Upper lobe of left lung (tissue), 6 donors: ENCODE data around the gene AMIGO1. TPM values are rescaled to one million over a fixed set of nuclear protein-coding genes. Genes with fewer than 3 reads are reported as not detected.

ENCODE experiments used
- ATAC-seq, 2 donors: fragments of 200-7000 bp; cut with Tn5 transposase; one replicate each; pipeline ENCODE4 v1.9.1; 2022; ENCODE audit warnings: mild to moderate bottlenecking in 2 of 2, moderate library complexity in 2 of 2; ENCODE audit not compliant: low FRiP score in 2 of 2
- DNase-seq, 2 donors: peaks; one replicate each; pipeline ENCODE4 v3.0.0-alpha.2; 2019 to 2020
- H3K27ac ChIP-seq, 4 donors: fragments of 200-600 bp; sonication (generic); one replicate each; pipeline ENCODE4 v1.5.1; 2016 to 2019
- H3K27me3 ChIP-seq, 4 donors: fragments of 200-600 bp; sonication (generic); one replicate each; pipeline ENCODE4 v1.5.1; 2017 to 2019
- H3K36me3 ChIP-seq, 4 donors: fragments of 200-600 bp; sonication (generic); one replicate each; pipeline ENCODE4 v1.5.1; 2016 to 2019
- H3K4me1 ChIP-seq, 4 donors: fragments of 200-600 bp; sonication (generic); one replicate each; pipeline ENCODE4 v1.5.1; 2018 to 2019
- H3K4me3 ChIP-seq, 4 donors: fragments of 200-600 bp; sonication (generic); one replicate each; pipeline ENCODE4 v1.5.1; 2017 to 2019; ENCODE audit warnings: mild to moderate bottlenecking in 2 of 4, moderate library complexity in 1 of 4
- H3K9me3 ChIP-seq, 4 donors: fragments of 200-600 bp; sonication (generic); one replicate each; pipeline ENCODE4 v1.5.1; 2018 to 2019
- EP300 ChIP-seq, 4 donors: sonication (generic); formaldehyde crosslinking; IDR thresholded peaks; one replicate each; pipeline ENCODE4 v1.5.1; 2017; ENCODE audit warnings: antibody characterized with exemption in 4 of 4, control low read depth in 2 of 4
- POLR2A ChIP-seq, 4 donors: fragments of 450-650 bp; IDR thresholded peaks; one replicate each; pipeline ENCODE4 v1.5.1; 2016 to 2017; ENCODE audit warnings: antibody characterized with exemption in 4 of 4, mild to moderate bottlenecking in 2 of 4
- POLR2AphosphoS5 ChIP-seq, 2 donors: sonication (generic); formaldehyde crosslinking; IDR thresholded peaks; one replicate each; pipeline ENCODE4 v1.5.1; 2017; ENCODE audit warnings: antibody characterized with exemption in 2 of 2
- WGBS, 2 donors: methylation state at CpG; one replicate each; pipeline ENCODE4 v1.1.5; 2017 to 2018; 5-methylcytosine and 5-hydroxymethylcytosine counted together
- total RNA-seq, 6 donors: library from RNA; depleted of rRNA in 4 of 6; stranded (reverse); fragments of >200 nt in 4 of 6; gene quantifications; one replicate each; pipeline versions ENCODE4 v1.1.0 to v1.2.1, GENCODE V29; 2016 to 2021
- TF ChIP-seq, protein P1 (sequence below), 6 experiments: fragments of 450-650 bp in 4 of 6; fragments of 200-600 bp in 2 of 6; sonication (generic) in 2 of 6; IDR thresholded peaks; one replicate each; pipeline ENCODE4 v1.5.1; 2016 to 2019; ENCODE audit warnings: antibody characterized with exemption in 6 of 6
- donor health status: DM: no; HTN: no; CAD: no; lungs with moderate emphysema.
- donor health status: DM: no; HTN: yes; CAD: no; lungs with severe emphysema.

Gene AMIGO1
- total RNA-seq, 6 donors from 2014 or later, result 1.0 to 11.8 (median 8.3) TPM

DNA sequence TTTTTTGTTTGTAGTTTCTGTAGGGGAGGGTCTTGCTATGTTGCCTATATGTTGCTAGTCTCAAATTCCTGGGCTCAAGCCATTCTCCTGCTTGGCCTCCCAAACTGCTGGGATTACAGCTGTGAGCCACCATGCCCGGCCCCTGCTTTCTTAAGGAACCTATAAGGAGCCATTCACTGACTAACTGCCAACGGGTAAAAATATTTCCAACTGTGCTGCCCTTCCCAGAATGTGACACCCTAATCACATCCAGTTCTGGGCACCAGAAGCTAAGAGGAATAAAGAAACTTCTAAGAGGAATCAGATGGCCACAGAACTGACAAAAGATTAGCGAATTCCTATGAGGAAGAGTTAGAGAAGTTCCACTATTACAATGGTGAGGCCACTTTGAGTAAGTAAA is 36.7 kb downstream of the AMIGO1 start:
- Histone ChIP-seq H3K27me3 (peaks cover 0 to 9% (median 0%) of the 10 kb centered on the region in 4 donors), H3K9me3 (no peaks in the 10 kb centered on the region), H3K4me1 (no peaks in the 10 kb centered on the region), H3K27ac (no peak overlapping the region), H3K36me3 (no peaks in the 10 kb centered on the region), H3K4me3 (no peak overlapping the region)
- no peak for TF ChIP-seq POLR2A (IDR thresholded peaks at IDR 0.05)
- no peak for TF ChIP-seq EP300 (IDR thresholded peaks at IDR 0.05)
- TF ChIP-seq POLR2AphosphoS5 (IDR thresholded peaks at IDR 0.05), result no peak
- TF ChIP-seq, protein P1, sequence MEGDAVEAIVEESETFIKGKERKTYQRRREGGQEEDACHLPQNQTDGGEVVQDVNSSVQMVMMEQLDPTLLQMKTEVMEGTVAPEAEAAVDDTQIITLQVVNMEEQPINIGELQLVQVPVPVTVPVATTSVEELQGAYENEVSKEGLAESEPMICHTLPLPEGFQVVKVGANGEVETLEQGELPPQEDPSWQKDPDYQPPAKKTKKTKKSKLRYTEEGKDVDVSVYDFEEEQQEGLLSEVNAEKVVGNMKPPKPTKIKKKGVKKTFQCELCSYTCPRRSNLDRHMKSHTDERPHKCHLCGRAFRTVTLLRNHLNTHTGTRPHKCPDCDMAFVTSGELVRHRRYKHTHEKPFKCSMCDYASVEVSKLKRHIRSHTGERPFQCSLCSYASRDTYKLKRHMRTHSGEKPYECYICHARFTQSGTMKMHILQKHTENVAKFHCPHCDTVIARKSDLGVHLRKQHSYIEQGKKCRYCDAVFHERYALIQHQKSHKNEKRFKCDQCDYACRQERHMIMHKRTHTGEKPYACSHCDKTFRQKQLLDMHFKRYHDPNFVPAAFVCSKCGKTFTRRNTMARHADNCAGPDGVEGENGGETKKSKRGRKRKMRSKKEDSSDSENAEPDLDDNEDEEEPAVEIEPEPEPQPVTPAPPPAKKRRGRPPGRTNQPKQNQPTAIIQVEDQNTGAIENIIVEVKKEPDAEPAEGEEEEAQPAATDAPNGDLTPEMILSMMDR (IDR thresholded peaks at IDR 0.05), result no peak
- DNase-seq (no peak), ATAC-seq (no peak)
- 58 to 61% methylated on average over 3 of the region's 3 CpGs for WGBS, 2 donors

GRCh38 chr1:109470245-109470644 is 39.3 kb downstream of the AMIGO1 start:
- DNase-seq (no peak), ATAC-seq (no peak)
- H3K4me1 ChIP-seq, result peaks cover 11 to 14% (median 12%) of the 10 kb centered on the region in 4 donors
- H3K9me3 ChIP-seq, result no peaks in the 10 kb centered on the region
- TF ChIP-seq POLR2AphosphoS5 (IDR thresholded peaks at IDR 0.05) (no peak), EP300 (IDR thresholded peaks at IDR 0.05) (no peak), POLR2A (IDR thresholded peaks at IDR 0.05) (no peak)
- TF ChIP-seq, protein P1 (IDR thresholded peaks at IDR 0.05), result no peak
- 57 to 62% methylated on average over 6 of the region's 6 CpGs for WGBS, 2 donors
- no peaks in the 10 kb centered on the region for H3K36me3 ChIP-seq
- H3K4me3 ChIP-seq, result no peak overlapping the region
- peaks cover 0 to 25% (median 11%) of the 10 kb centered on the region in 4 donors for H3K27me3 ChIP-seq
- H3K27ac ChIP-seq, result no peak overlapping the region

DNA sequence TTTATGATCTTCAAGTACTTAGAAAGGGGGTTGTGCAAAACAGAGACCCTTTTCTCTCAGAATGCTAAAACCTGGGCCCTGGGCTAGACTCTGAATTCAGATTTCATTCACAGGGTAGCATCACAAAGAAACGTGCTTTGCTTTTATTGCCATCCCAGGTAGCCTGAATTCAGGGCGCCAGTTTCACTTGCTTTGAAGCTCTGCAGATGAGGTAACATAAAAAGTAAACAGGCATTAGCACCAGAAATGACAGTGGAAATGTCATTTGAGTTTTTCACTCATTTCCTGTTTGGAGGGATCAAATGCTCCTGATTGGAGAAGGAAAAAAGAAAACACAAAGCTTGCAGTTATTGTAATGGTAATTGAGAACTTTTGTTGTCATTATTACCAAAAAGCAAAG is 40.6 kb downstream of the AMIGO1 start:
- ATAC-seq, result no peak
- H3K4me3 ChIP-seq, result no peak overlapping the region
- H3K4me1 ChIP-seq, result peaks cover 11 to 14% (median 12%) of the 10 kb centered on the region in 4 donors
- TF ChIP-seq EP300 (IDR thresholded peaks at IDR 0.05) (no peak), POLR2AphosphoS5 (IDR thresholded peaks at IDR 0.05) (no peak), POLR2A (IDR thresholded peaks at IDR 0.05) (no peak)
- TF ChIP-seq, protein P1 (IDR thresholded peaks at IDR 0.05), result no peak
- DNase-seq, result no peak
- WGBS, 2 donors, result 13 to 23% methylated on average over 2 of the region's 2 CpGs
- H3K36me3 ChIP-seq, result no peaks in the 10 kb centered on the region
- no peaks in the 10 kb centered on the region for H3K9me3 ChIP-seq
- peaks cover 0 to 25% (median 12%) of the 10 kb centered on the region in 4 donors for H3K27me3 ChIP-seq
- H3K27ac ChIP-seq, result no peak overlapping the region

DNA sequence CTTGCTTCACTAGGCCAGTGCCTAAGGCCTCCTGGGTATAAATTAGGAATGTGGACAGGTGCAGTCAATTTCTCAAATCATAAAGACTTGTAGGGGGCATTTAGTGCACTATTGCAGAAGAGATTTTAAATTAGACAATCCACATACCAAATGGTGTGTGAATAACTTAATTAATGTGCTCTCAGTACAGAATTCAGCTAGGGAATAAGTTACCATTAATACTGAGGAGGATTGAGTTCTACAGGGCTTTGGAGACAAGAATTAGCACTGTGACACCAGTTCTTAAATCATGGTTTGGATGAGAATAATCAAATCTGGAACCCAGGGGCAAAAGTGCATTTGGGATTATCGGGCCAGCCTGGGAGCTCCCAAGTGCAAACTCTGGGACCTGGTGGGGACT is 41.5 kb downstream of the AMIGO1 start:
- Histone ChIP-seq H3K4me3 (no peak overlapping the region), H3K36me3 (no peaks in the 10 kb centered on the region), H3K27me3 (peaks cover 0 to 25% (median 12%) of the 10 kb centered on the region in 4 donors), H3K27ac (no peak overlapping the region), H3K9me3 (no peaks in the 10 kb centered on the region), H3K4me1 (peaks cover 11 to 14% (median 12%) of the 10 kb centered on the region in 4 donors)
- TF ChIP-seq EP300 (IDR thresholded peaks at IDR 0.05), result no peak
- no peak for TF ChIP-seq POLR2A (IDR thresholded peaks at IDR 0.05)
- TF ChIP-seq POLR2AphosphoS5 (IDR thresholded peaks at IDR 0.05), result no peak
- TF ChIP-seq, protein P1 (IDR thresholded peaks at IDR 0.05), result no peak
- DNase-seq (no peak), ATAC-seq (no peak)
- WGBS, 2 donors, result 80 to 100% methylated on average over 1 of the region's 1 CpG

DNA sequence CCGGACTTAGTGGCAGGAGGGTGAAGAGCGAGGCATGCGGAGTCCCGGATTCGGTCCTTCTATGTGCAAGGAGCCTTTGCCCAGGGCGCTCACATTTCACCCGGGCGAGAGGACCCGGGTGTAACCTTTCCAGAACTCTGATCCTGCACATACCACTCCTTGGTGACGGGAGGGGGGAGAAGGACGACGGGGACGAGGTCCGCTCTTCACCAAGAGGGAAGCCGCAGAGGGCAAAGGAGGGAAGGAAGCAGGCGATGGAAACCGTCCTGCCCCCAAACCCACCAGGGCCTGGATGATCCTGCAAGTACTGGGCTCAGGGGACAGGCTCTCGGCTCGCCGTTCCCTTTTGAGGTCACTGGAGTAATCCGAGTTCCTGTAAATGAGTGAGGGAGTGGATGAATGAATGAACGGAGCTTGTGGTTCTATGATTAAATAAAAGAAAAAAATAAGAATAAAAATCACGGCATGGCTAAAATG is 42.2 kb downstream of the AMIGO1 start:
- H3K36me3 ChIP-seq, result no peaks in the 10 kb centered on the region
- DNase-seq (no peak), ATAC-seq (peak in 1 of 2 donors; percentile 2)
- 13 to 16% methylated on average over 21 to 23 of the region's 23 CpGs for WGBS, 2 donors
- H3K27me3 ChIP-seq, result peaks cover 0 to 25% (median 12%) of the 10 kb centered on the region in 4 donors
- H3K27ac ChIP-seq, result no peak overlapping the region
- H3K9me3 ChIP-seq, result no peaks in the 10 kb centered on the region
- no peak for TF ChIP-seq POLR2A (IDR thresholded peaks at IDR 0.05)
- TF ChIP-seq, protein P1 (IDR thresholded peaks at IDR 0.05), result no peak
- no peak for TF ChIP-seq POLR2AphosphoS5 (IDR thresholded peaks at IDR 0.05)
- no peak for TF ChIP-seq EP300 (IDR thresholded peaks at IDR 0.05)
- peaks cover 11 to 14% (median 12%) of the 10 kb centered on the region in 4 donors for H3K4me1 ChIP-seq
- peak overlapping the region in 3 of 4 donors; percentile 55 to 79 (median 68) for H3K4me3 ChIP-seq
